HG03439 (cell line): ENCODE measurements around the gene DDX49.

Experiments
- ATAC-seq: cut with Tn5 transposase; IDR thresholded peaks from one replicate; pipeline ENCODE4 v1.9.1; 2021; ENCODE audit warnings: mild to moderate bottlenecking, moderate library complexity; ENCODE audit not compliant: unreplicated experiment

Gene DDX49

GRCh38 chr19:18972301-18972811 lies 52.8 kb downstream of the DDX49 start:
- ATAC-seq = no peak

GRCh38 chr19:18972851-18973250 lies 53.3 kb downstream of the DDX49 start:
- no peak for ATAC-seq

- no peak for ATAC-seq
Measured at GRCh38 chr19:18975011-18975410, 55.5 kb downstream of the DDX49 start.

GRCh38 chr19:18975869-18976268 lies 56.4 kb downstream of the DDX49 start:
- no peak for ATAC-seq
